B cell (primary cell): Measurements from ENCODE around the gene TLX1.

Experiments used
- CTCF ChIP-seq: fragments of 200-600 bp; IDR thresholded peaks from one replicate; pipeline ENCODE4 v1.8.0; 2022; ENCODE audit warnings: antibody characterized with exemption, mild to moderate bottlenecking
- EZH2 ChIP-seq: IDR thresholded peaks from 2 replicates; pipeline ENCODE4 v1.6.1; 2012; ENCODE audit warnings: borderline replicate concordance, low read depth, mild to moderate bottlenecking, moderate library complexity, low read length; ENCODE audit not compliant: insufficient read depth, poor library complexity, severe bottlenecking

- no peak for TF ChIP-seq CTCF
- TF ChIP-seq EZH2: peak; percentile 30
Measured at GRCh38 chr10:101140084-101140949, 9.2 kb downstream of the TLX1 start.
